KMS-11 (cell line): ENCODE measurements around the gene RAB35.

Source experiments
- H2AFZ ChIP-seq: fragments of 200-600 bp; sonication (generic); 2 replicates; pipeline ENCODE4 v1.6.1; 2016; ENCODE audit warnings: antibody characterized with exemption, mixed run types, low read depth
- H3K27ac ChIP-seq: fragments of 200-600 bp; sonication (generic); 2 replicates; pipeline ENCODE4 v1.6.1; 2016; ENCODE audit warnings: mild to moderate bottlenecking, mixed run types
- H3K27me3 ChIP-seq: fragments of 200-600 bp; sonication (generic); 2 replicates; pipeline ENCODE4 v1.6.1; 2017; ENCODE audit warnings: mild to moderate bottlenecking, low read depth, mixed run types, moderate library complexity; ENCODE audit not compliant: insufficient read depth
- H3K36me3 ChIP-seq: fragments of 200-600 bp; sonication (generic); 2 replicates; pipeline ENCODE4 v1.6.1; 2017; ENCODE audit warnings: mild to moderate bottlenecking, mixed run types; ENCODE audit not compliant: insufficient read depth
- H3K4me1 ChIP-seq: fragments of 200-600 bp; sonication (generic); 2 replicates; pipeline ENCODE4 v1.6.1; 2016; ENCODE audit warnings: mild to moderate bottlenecking, low read depth, mixed run types; ENCODE audit not compliant: poor library complexity, severe bottlenecking
- H3K4me2 ChIP-seq: fragments of 200-600 bp; sonication (generic); 2 replicates; pipeline ENCODE4 v1.7.0; 2016; ENCODE audit warnings: mild to moderate bottlenecking, mixed run types
- H3K4me3 ChIP-seq: fragments of 200-600 bp; sonication (generic); IDR thresholded peaks from 2 replicates; pipeline ENCODE4 v1.6.1; 2017; ENCODE audit warnings: low read depth, low read length, mixed read lengths; ENCODE audit not compliant: insufficient read depth
- H3K79me2 ChIP-seq: fragments of 200-600 bp; sonication (generic); 2 replicates; pipeline ENCODE4 v1.6.1; 2016; ENCODE audit warnings: low read depth, mixed run types; ENCODE audit not compliant: insufficient read depth
- H3K9ac ChIP-seq: fragments of 200-600 bp; sonication (generic); 2 replicates; pipeline ENCODE4 v1.6.1; 2016; ENCODE audit warnings: mild to moderate bottlenecking, mixed run types
- H4K20me1 ChIP-seq: fragments of 200-600 bp; sonication (generic); 2 replicates; pipeline ENCODE4 v1.6.1; 2016; ENCODE audit warnings: mild to moderate bottlenecking, mixed run types; ENCODE audit not compliant: insufficient read depth
- TF ChIP-seq, protein P1 (sequence below): fragments of 200-600 bp; sonication (generic); conservative IDR thresholded peaks from 2 replicates; pipeline ENCODE4 v1.6.1; 2017; ENCODE audit warnings: low read depth, mild to moderate bottlenecking, antibody characterized with exemption, low read length, moderate library complexity, mixed read lengths

RAB35 gene

GRCh38 chr12:120155072-120155471, 38.5 kb upstream of the RAB35 start:
- H3K4me3 ChIP-seq: no peak overlapping the region
- no peaks in the 10 kb centered on the region for H4K20me1 ChIP-seq
- no peaks in the 10 kb centered on the region for H3K27me3 ChIP-seq
- H3K36me3 ChIP-seq: no peaks in the 10 kb centered on the region
- no peak overlapping the region for H2AFZ ChIP-seq
- no peaks in the 10 kb centered on the region for H3K4me1 ChIP-seq
- TF ChIP-seq, protein P1, sequence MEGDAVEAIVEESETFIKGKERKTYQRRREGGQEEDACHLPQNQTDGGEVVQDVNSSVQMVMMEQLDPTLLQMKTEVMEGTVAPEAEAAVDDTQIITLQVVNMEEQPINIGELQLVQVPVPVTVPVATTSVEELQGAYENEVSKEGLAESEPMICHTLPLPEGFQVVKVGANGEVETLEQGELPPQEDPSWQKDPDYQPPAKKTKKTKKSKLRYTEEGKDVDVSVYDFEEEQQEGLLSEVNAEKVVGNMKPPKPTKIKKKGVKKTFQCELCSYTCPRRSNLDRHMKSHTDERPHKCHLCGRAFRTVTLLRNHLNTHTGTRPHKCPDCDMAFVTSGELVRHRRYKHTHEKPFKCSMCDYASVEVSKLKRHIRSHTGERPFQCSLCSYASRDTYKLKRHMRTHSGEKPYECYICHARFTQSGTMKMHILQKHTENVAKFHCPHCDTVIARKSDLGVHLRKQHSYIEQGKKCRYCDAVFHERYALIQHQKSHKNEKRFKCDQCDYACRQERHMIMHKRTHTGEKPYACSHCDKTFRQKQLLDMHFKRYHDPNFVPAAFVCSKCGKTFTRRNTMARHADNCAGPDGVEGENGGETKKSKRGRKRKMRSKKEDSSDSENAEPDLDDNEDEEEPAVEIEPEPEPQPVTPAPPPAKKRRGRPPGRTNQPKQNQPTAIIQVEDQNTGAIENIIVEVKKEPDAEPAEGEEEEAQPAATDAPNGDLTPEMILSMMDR: no peak
- no peak overlapping the region for H3K27ac ChIP-seq
- H3K4me2 ChIP-seq: no peak overlapping the region
- H3K9ac ChIP-seq: no peak overlapping the region
- H3K79me2 ChIP-seq: no peaks in the 10 kb centered on the region

GRCh38 chr12:120150919-120151525, 34.5 kb upstream of the RAB35 start:
- H3K4me3 ChIP-seq: no peak overlapping the region
- H3K36me3 ChIP-seq: no peaks in the 10 kb centered on the region
- TF ChIP-seq, protein P1: no peak
- no peak overlapping the region for H3K27ac ChIP-seq
- no peak overlapping the region for H3K9ac ChIP-seq
- no peaks in the 10 kb centered on the region for H3K27me3 ChIP-seq
- H3K79me2 ChIP-seq: no peaks in the 10 kb centered on the region
- H3K4me2 ChIP-seq: no peak overlapping the region
- H4K20me1 ChIP-seq: no peaks in the 10 kb centered on the region
- H3K4me1 ChIP-seq: peaks cover 19% of the 10 kb centered on the region
- no peak overlapping the region for H2AFZ ChIP-seq

DNA sequence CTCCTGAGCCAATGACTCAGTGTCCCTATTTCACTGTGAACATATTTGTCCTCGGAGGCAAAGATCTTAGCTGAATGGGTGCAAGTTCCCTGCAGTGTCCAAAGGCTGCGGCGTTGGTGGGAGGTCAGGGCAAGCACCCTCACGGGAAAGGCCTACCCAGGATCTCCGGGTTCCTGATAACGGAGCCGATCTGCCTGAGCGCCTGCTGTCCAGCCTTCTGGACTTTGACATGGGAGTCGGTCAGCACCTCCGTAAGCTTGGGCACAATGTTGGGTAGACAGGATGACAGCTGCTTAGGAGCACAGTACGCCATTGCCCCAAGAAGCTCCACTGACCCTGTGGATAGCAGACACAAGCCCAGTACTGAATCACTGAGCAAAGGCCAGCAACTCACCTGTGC, 31.5 kb upstream of the RAB35 start:
- Histone ChIP-seq H3K36me3 (no peaks in the 10 kb centered on the region), H4K20me1 (no peaks in the 10 kb centered on the region), H3K4me3 (no peak overlapping the region), H2AFZ (no peak overlapping the region), H3K4me1 (peaks cover 19% of the 10 kb centered on the region), H3K27me3 (no peaks in the 10 kb centered on the region), H3K4me2 (no peak overlapping the region), H3K9ac (no peak overlapping the region), H3K27ac (no peak overlapping the region), H3K79me2 (no peaks in the 10 kb centered on the region)
- TF ChIP-seq, protein P1: no peak

- Histone ChIP-seq H4K20me1 (no peaks in the 10 kb centered on the region), H2AFZ (no peak overlapping the region), H3K9ac (no peak overlapping the region), H3K27ac (no peak overlapping the region), H3K36me3 (no peaks in the 10 kb centered on the region), H3K27me3 (no peaks in the 10 kb centered on the region), H3K4me2 (no peak overlapping the region), H3K4me1 (peaks cover 19% of the 10 kb centered on the region), H3K4me3 (no peak overlapping the region), H3K79me2 (no peaks in the 10 kb centered on the region)
- TF ChIP-seq, protein P1: no peak
Observed at GRCh38 chr12:120145164-120145563, 28.6 kb upstream of the RAB35 start.
